ENCODE data around the gene PCSK6. TPM values are rescaled to one million over a fixed set of nuclear protein-coding genes. Genes with fewer than 3 reads are reported as not detected.

The PCSK6 gene
- total RNA-seq, 4 donors from 2014 or later = 10.6 to 98.2 (median 12.8) TPM

DNA sequence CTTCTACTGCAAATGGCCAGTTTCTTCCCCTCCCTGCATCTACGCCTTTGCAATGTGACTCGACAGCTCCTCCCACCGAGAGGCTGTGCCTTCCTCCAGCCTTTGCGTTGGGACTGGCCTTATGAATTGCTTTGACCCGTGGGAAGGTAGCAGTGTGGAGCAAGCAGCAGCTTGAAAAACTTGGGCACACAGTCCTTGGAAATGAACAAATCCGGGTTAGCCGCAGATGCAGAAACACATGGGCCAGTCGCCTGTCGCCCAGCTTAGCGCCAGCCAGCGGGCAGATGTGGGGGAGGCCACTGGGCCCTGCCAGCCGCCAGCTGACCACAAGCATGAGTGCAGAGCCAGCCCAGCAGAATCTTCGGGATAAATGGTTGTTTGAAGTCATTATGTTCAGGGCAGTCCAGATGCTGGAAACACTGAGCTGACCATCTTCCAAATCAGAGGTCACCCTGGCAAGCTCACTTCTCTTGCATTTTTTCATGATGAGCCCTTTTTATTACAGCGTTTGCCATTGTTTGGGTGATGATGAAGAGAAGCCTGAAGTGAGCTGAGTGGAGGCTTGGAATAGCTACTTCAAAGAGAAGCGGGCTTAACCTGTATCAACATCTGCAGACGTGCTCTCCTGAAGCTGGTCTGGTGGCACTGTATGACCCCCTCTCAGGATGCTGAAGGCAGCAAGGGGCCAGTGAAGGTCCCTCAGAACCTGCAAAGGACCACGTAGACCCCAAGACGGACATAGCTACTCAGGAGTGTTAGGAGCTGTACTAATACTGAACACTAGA lies 222.0 kb downstream of the PCSK6 start:
- DNase-seq = no peak
- no peaks in the 10 kb centered on the region for H3K9me3 ChIP-seq
- H3K27me3 ChIP-seq = no peaks in the 10 kb centered on the region
- H3K4me3 ChIP-seq = no peak overlapping the region
- TF ChIP-seq, protein P1, sequence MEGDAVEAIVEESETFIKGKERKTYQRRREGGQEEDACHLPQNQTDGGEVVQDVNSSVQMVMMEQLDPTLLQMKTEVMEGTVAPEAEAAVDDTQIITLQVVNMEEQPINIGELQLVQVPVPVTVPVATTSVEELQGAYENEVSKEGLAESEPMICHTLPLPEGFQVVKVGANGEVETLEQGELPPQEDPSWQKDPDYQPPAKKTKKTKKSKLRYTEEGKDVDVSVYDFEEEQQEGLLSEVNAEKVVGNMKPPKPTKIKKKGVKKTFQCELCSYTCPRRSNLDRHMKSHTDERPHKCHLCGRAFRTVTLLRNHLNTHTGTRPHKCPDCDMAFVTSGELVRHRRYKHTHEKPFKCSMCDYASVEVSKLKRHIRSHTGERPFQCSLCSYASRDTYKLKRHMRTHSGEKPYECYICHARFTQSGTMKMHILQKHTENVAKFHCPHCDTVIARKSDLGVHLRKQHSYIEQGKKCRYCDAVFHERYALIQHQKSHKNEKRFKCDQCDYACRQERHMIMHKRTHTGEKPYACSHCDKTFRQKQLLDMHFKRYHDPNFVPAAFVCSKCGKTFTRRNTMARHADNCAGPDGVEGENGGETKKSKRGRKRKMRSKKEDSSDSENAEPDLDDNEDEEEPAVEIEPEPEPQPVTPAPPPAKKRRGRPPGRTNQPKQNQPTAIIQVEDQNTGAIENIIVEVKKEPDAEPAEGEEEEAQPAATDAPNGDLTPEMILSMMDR (IDR thresholded peaks at IDR 0.05) = no peak
- TF ChIP-seq POLR2A (IDR thresholded peaks at IDR 0.05) = peak in 1 of 2 donors; percentile 8
- H3K4me1 ChIP-seq = no peaks in the 10 kb centered on the region
- peak overlapping the region; percentile 48 to 59 (median 52) for H3K27ac ChIP-seq
- H3K36me3 ChIP-seq = peaks cover 0 to 29% (median 0%) of the 10 kb centered on the region in 3 donors

DNA sequence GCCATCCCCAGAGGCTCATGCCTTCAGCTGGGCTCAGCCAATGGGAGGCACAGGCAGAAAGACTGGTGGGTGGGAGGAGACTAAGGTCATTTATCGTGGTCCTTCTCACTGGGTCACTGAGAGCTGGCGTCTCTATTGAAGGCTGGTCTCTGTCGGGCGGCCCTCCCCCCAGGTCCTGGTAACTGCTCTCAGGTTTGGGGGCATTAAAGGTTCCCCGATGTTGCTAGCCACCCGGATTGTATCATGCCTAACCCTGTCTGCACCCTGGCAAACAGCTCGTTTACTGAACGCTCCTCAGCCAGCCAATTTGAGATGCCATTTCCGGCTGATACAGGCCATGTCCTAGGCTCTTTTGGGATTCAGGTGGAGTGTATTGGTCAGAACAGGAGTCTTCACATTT lies 222.7 kb downstream of the PCSK6 start:
- Histone ChIP-seq H3K27ac (peak overlapping the region; percentile 48 to 59 (median 52)), H3K36me3 (peaks cover 0 to 22% (median 0%) of the 10 kb centered on the region in 3 donors), H3K27me3 (no peaks in the 10 kb centered on the region), H3K4me1 (no peaks in the 10 kb centered on the region), H3K4me3 (no peak overlapping the region), H3K9me3 (no peaks in the 10 kb centered on the region)
- TF ChIP-seq, protein P1 (IDR thresholded peaks at IDR 0.05) = no peak
- TF ChIP-seq POLR2A (IDR thresholded peaks at IDR 0.05) = no peak
- DNase-seq = no peak

DNA sequence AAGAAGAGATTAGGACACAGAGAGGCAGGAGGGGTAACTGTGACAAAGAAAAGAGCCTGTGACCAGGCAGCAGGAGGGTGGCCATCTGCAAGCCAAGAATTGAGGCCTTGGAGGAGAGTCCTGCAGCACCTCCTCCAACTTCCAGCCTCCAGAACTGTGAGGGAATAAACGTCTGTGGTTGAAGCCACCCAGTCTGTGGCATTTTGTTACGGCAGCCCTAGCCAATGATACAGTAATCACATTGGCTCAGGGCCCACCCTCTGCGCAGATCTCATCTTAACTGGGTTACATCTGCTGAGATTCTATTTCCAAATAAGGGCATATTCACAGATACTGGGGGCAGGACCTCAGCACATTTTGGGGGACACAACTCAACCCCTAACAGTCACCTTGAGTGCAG lies 223.5 kb downstream of the PCSK6 start:
- DNase-seq = no peak
- Histone ChIP-seq H3K27ac (peak overlapping the region in 2 of 4 donors; percentile 3 to 59), H3K4me1 (no peaks in the 10 kb centered on the region), H3K27me3 (no peaks in the 10 kb centered on the region), H3K4me3 (no peak overlapping the region), H3K9me3 (no peaks in the 10 kb centered on the region), H3K36me3 (peaks cover 0 to 15% (median 0%) of the 10 kb centered on the region in 3 donors)
- TF ChIP-seq, protein P1 (IDR thresholded peaks at IDR 0.05) = no peak
- no peak for TF ChIP-seq POLR2A (IDR thresholded peaks at IDR 0.05)

DNA sequence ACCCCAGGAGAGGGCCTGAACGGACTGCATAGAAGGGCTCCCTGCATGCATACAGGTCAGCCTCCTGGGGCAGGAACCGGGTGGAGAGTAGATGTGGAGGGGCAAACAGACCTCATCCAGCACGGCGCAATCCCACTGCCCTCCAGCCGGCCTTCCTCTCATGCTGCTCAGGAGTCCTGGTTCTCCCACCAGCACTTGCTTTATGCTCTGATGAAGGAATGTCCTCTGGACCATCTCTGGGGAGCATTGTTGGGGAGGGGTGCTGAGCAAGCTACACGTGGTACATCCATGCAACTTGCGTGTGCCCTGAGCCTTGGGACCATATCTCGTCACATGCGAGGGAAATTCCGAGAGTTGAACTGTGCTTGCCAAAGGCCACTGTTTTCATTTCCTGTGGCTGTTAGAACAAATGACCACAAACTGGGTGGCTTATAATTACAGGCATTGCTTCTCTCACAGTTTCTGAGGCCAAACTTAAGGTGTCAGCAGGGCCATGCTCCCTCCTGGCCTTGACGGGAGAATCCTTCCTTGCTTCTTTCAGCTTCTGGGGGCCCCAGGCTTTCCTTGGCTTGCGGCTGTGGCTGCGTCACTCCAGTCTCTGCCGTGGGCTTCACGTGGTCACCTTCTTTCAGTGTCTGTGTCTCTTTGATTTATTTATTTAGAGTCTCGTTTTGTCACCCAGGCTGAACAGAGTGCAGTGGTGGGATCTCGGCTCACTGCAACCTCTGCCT lies 224.4 kb downstream of the PCSK6 start:
- no peaks in the 10 kb centered on the region for H3K9me3 ChIP-seq
- peaks cover 0 to 6% (median 0%) of the 10 kb centered on the region in 3 donors for H3K36me3 ChIP-seq
- no peak overlapping the region for H3K4me3 ChIP-seq
- DNase-seq = no peak
- H3K27me3 ChIP-seq = no peaks in the 10 kb centered on the region
- peak overlapping the region in 2 of 4 donors; percentile 17 to 46 for H3K27ac ChIP-seq
- TF ChIP-seq, protein P1 (IDR thresholded peaks at IDR 0.05) = no peak
- TF ChIP-seq POLR2A (IDR thresholded peaks at IDR 0.05) = no peak
- no peaks in the 10 kb centered on the region for H3K4me1 ChIP-seq

DNA sequence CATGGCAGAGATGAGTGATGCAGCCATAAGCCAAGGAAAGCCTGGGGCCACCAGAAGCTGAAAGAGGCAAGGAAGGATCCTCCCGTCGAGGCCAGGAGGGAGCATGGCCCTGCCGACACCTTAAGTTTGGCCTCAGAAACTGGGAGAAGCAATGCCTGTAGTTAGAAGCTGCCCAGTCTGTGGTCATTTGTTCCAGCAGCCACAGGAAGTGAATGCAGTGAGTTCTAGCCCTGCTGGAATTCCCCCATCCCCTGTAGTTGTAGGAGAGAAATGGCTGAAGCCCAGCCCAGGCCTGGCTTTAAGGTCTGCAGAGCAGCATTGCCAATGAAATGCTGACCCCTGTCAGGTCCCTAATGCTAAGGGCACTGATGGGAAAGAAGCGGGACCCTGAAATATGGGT lies 225.5 kb downstream of the PCSK6 start:
- H3K27me3 ChIP-seq = no peaks in the 10 kb centered on the region
- no peak for DNase-seq
- no peak overlapping the region for H3K4me3 ChIP-seq
- TF ChIP-seq, protein P1 (IDR thresholded peaks at IDR 0.05) = no peak
- no peak for TF ChIP-seq POLR2A (IDR thresholded peaks at IDR 0.05)
- H3K27ac ChIP-seq = peak overlapping the region in 1 of 4 donors; percentile 46
- no peaks in the 10 kb centered on the region for H3K4me1 ChIP-seq
- peaks cover 0 to 3% (median 0%) of the 10 kb centered on the region in 3 donors for H3K36me3 ChIP-seq
- no peaks in the 10 kb centered on the region for H3K9me3 ChIP-seq

All from Peyer's patch (tissue), 4 donors.